D721Med (cell line): ENCODE measurements around the gene UBE2N.
"Not testable (repeated sequence)": the region's sequence is repeated elsewhere in the genome, so short reads cannot be mapped to it uniquely, and the experiment has no call there.

Source experiments
- DNase-seq: peaks from one replicate; pipeline ENCODE4 v3.0.0; 2011; ENCODE audit warnings: low spot score; ENCODE audit not compliant: insufficient read length
- FAIRE-seq: peaks from 2 replicates; lab custom pipeline; 2011; peaks lifted over from hg19 to GRCh38; lab: Jason Lieb, UNC
- CTCF ChIP-seq: IDR thresholded peaks from 2 replicates; pipeline ENCODE4 v1.5.1; 2012; ENCODE audit warnings: mild to moderate bottlenecking, control low read depth; ENCODE audit not compliant: insufficient read depth; ENCODE audit errors: missing control alignments

UBE2N gene

GRCh38 chr12:93419388-93420034, 22.2 kb downstream of the UBE2N start:
- no peak for DNase-seq
- FAIRE-seq: no peak
- TF ChIP-seq CTCF: peak; percentile 70

- no peak for TF ChIP-seq CTCF
- no peak for FAIRE-seq
These were observed 23.7 kb downstream of the UBE2N start for GRCh38 chr12:93417967-93418480.

DNA sequence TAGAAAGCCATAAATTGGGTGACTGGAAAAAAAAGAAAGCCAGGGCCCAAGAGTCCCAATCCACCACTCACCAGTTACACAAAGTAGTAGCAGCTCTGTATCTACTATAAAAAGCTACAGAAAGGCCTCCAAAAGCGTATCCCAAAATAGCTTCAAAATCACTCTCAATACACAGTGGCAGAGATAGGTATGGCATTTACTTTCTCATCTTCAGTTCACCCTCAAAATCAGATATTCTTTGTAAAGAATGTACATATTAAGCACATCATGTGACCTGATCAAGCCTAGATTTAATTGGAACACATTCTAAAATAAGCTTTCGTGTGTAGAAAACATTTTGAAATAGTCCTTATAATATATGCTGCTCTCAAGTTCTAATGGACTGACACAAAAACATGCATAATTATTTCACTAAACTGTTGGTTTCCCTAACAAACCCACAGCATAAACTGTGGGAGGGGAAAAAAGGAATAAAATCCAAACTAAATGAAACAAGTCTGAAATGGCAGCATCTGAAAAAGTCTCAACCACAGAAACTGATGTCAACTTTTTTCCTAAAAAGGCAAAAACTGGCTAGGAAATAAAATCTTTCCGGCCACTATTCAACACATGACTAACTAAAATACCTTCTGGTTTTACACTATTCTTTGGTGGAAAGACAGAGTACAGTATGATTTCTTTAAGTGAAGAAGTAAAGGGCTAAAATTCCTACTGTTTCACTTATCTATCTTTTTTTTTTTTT, 25.9 kb downstream of the UBE2N start:
- DNase-seq (no peak), FAIRE-seq (no peak)
- TF ChIP-seq CTCF: no peak

More at GRCh38 chr12:93417967-93418480, 23.7 kb downstream of the UBE2N start:
- DNase-seq: no peak

DNA sequence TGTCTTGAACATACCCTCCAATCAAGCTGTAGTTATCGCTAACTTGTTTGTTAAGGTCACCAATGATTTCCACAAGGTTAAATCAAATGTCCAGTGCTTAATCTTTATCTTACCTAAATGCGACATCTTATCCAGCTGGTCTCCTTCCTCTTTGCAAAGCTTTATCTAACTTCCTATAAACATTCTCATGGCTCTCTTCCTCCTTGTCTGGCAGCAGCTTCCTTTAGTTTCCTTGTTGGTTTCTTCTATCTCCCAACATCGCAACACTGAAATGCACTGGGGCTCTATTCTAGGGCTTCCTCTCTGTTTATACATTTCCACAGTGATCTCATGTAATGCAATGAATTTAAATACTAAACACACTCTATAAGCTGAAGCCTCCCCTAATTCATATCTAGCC, 28.7 kb downstream of the UBE2N start:
- DNase-seq (no peak), FAIRE-seq (no peak)
- no peak for TF ChIP-seq CTCF

GRCh38 chr12:93412396-93412795, 29.4 kb downstream of the UBE2N start:
- DNase-seq, FAIRE-seq: not testable (repeated sequence)

DNA sequence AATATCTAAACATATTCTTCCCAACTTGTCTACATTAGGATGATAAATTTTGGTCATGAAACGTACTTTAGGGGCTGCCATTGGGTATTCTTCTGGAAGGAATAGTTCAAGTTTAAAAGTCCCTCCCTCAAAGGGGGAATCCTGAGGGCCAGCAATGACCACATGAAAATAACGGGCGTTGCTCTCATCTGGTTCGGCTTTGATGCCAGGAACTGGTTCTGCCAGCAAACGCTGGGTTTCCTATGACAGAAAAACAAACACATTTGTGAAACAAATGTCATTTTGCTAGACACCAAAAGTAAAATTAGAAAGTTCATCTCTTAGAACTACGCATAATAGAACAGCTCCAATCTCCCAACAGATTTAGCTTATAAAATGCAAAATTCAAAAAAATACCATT, 30.7 kb downstream of the UBE2N start:
- not testable (repeated sequence) for FAIRE-seq

GRCh38 chr12:93409343-93410187, 32.2 kb downstream of the UBE2N start:
- DNase-seq, FAIRE-seq: not testable (repeated sequence)

More for the DNA sequence above, 30.7 kb downstream of the UBE2N start:
- DNase-seq: not testable (repeated sequence)

GRCh38 chr12:93408813-93409212, 32.9 kb downstream of the UBE2N start:
- no peak for FAIRE-seq
- no peak for DNase-seq
- no peak for TF ChIP-seq CTCF
